K562 (cell line): ENCODE measurements around the gene KCNQ2. TPM values are rescaled to one million over a fixed set of nuclear protein-coding genes. Genes with fewer than 3 reads are reported as not detected.

ENCODE experiments used
- CEBPG ChIP-seq, 3 experiments: fragments of 200-800 bp in 1 of 3; sonication (Bioruptor generic) in 1 of 3; sonication (generic) in 1 of 3; formaldehyde crosslinking in 1 of 3; IDR thresholded peaks in 2 of 3; conservative IDR thresholded peaks in 1 of 3; 2 replicates each; pipeline versions ENCODE4 v1.6.1 to v1.8.0; 2016 to 2022; ENCODE audit warnings: missing compliant biosample characterization in 2 of 3, missing genetic modification characterization in 2 of 3, mild to moderate bottlenecking in 1 of 3, missing genetic modification reagents in 1 of 3
- EP300 ChIP-seq: IDR thresholded peaks from 2 replicates; pipeline ENCODE4 v1.6.1; 2012; ENCODE audit warnings: low read length, improper control_type of control experiment
- HDAC3 ChIP-seq: fragments of 450-650 bp; IDR thresholded peaks from 2 replicates; pipeline ENCODE4 v1.6.1; 2018; ENCODE audit warnings: borderline replicate concordance, mild to moderate bottlenecking, moderate library complexity; ENCODE audit not compliant: partially characterized antibody
- HEY1 ChIP-seq: fragments of 250-450 bp; sonication (Bioruptor Pico); IDR thresholded peaks from 2 replicates; pipeline ENCODE4 v1.5.0; 2020; ENCODE audit warnings: mild to moderate bottlenecking, moderate library complexity, borderline replicate concordance
- NONO ChIP-seq, 2 experiments: fragments of 200-400 bp in 1 of 2; fragments of 450-650 bp in 1 of 2; formaldehyde crosslinking in 1 of 2; IDR thresholded peaks; 2 replicates each; pipeline ENCODE4 v1.6.1; 2017; ENCODE audit warnings: low read depth in 2 of 2, mild to moderate bottlenecking in 2 of 2, moderate library complexity in 2 of 2, low read length in 1 of 2
- RCOR1 ChIP-seq, 2 experiments: IDR thresholded peaks; 2 replicates each; pipeline ENCODE4 v1.6.1; 2012; ENCODE audit warnings: low read depth in 2 of 2, low read length in 2 of 2, borderline replicate concordance in 1 of 2, improper control_type of control experiment in 1 of 2
- YY1 ChIP-seq, 3 experiments: IDR thresholded peaks; 2 replicates each; pipeline ENCODE4 v1.6.1; 2011; ENCODE audit warnings: low read length in 2 of 3, mild to moderate bottlenecking in 2 of 3, moderate library complexity in 2 of 3, borderline replicate concordance in 1 of 3, control low read depth in 1 of 3, low read depth in 1 of 3; ENCODE audit not compliant: insufficient read depth in 3 of 3, insufficient replicate concordance in 2 of 3, control insufficient read depth in 1 of 3, insufficient read length in 1 of 3; ENCODE audit errors: extremely low read depth in 1 of 3
- ZBTB5 ChIP-seq: fragments of 450-650 bp; IDR thresholded peaks from 2 replicates; pipeline ENCODE4 v1.6.1; 2017; ENCODE audit warnings: antibody characterized with exemption
- ZNF589 ChIP-seq: fragments of 200-800 bp; sonication (Bioruptor generic); IDR thresholded peaks from 2 replicates; pipeline ENCODE4 v1.6.1; 2016; ENCODE audit warnings: low read depth, missing genetic modification characterization, missing compliant biosample characterization
- ZNF740 ChIP-seq, 3 experiments: fragments of 200-800 bp in 1 of 3; sonication (Bioruptor generic) in 1 of 3; sonication (generic) in 1 of 3; formaldehyde crosslinking in 1 of 3; IDR thresholded peaks; 2 replicates each; pipeline versions ENCODE4 v1.6.1 to v1.8.0; 2016 to 2022; ENCODE audit warnings: mild to moderate bottlenecking in 2 of 3, missing compliant biosample characterization in 2 of 3, missing genetic modification characterization in 2 of 3, missing genetic modification reagents in 1 of 3
- polyA plus RNA-seq, 8 experiments: library from polyadenylated mRNA; depleted of rRNA in 4 of 8; stranded (reverse) in 5 of 8; unstranded in 3 of 8; fragments of >200 nt; fragmentation: Nextera tagmentation in 2 of 8; fragmentation: Illumina TruSeq in 1 of 8; extraction: Ambion mirVana in 2 of 8; extraction: Trizol in 1 of 8; gene quantifications; 2 replicates each; pipeline versions ENCODE4 v1.2.1 to v1.2.3, GENCODE V29; 2011 to 2014; ENCODE audit warnings: inconsistent platforms in 1 of 8, missing spikeins in 1 of 8
- total RNA-seq, 7 experiments: library from RNA; depleted of rRNA in 6 of 7; stranded (reverse); fragments of >200 nt in 6 of 7; fragmentation: Illumina TruSeq in 2 of 7; extraction: Trizol in 2 of 7; gene quantifications; 2 replicates each; pipeline versions ENCODE4 v1.2.1 to v1.2.3, GENCODE V29; 2011 to 2021; ENCODE audit warnings: low replicate concordance in 1 of 7
- TF ChIP-seq, protein P1 (sequence below): sonication (generic); formaldehyde crosslinking; IDR thresholded peaks from 2 replicates; pipeline ENCODE4 v1.8.1; 2023; ENCODE audit warnings: mild to moderate bottlenecking, missing genetic modification reagents, moderate library complexity
- TF ChIP-seq, protein P2 (sequence below): fragments of 250-450 bp; sonication (Bioruptor Pico); IDR thresholded peaks from 2 replicates; pipeline ENCODE4 v1.8.0; 2021; ENCODE audit warnings: borderline replicate concordance, mild to moderate bottlenecking, moderate library complexity; ENCODE audit not compliant: poor library complexity, severe bottlenecking
- TF ChIP-seq, protein P3 (sequence below): sonication (generic); formaldehyde crosslinking; IDR thresholded peaks from 2 replicates; pipeline ENCODE4 v1.8.0; 2022; ENCODE audit warnings: missing genetic modification reagents, mild to moderate bottlenecking, moderate library complexity, borderline replicate concordance

The KCNQ2 gene
- total and polyA plus RNA-seq, 9 of the 15 experiments (the other 6 are each of a cell fraction or from before 2014, with no cell fraction given), result 0.13 to 0.16 TPM; not detected in 7

GRCh38 chr20:63401384-63402110, 70.9 kb downstream of the KCNQ2 start (continued):
- TF ChIP-seq, protein P1, sequence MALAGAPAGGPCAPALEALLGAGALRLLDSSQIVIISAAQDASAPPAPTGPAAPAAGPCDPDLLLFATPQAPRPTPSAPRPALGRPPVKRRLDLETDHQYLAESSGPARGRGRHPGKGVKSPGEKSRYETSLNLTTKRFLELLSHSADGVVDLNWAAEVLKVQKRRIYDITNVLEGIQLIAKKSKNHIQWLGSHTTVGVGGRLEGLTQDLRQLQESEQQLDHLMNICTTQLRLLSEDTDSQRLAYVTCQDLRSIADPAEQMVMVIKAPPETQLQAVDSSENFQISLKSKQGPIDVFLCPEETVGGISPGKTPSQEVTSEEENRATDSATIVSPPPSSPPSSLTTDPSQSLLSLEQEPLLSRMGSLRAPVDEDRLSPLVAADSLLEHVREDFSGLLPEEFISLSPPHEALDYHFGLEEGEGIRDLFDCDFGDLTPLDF (CRISPR knock-in tag), result no peak
- TF ChIP-seq, protein P2, sequence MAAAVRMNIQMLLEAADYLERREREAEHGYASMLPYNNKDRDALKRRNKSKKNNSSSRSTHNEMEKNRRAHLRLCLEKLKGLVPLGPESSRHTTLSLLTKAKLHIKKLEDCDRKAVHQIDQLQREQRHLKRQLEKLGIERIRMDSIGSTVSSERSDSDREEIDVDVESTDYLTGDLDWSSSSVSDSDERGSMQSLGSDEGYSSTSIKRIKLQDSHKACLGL (CRISPR knock-in tag), result no peak
- TF ChIP-seq ZNF740 (CRISPR knock-in tag; IDR thresholded peaks at IDR 0.05) (no peak), ZNF740 (tag; IDR thresholded peaks at IDR 0.05) (no peak), HEY1 (CRISPR knock-in tag) (no peak), YY1 (IDR thresholded peaks at IDR 0.05; ENCODE audit: borderline replicate concordance in 1 of 3, control insufficient read depth in 1 of 3, extremely low read depth in 1 of 3, insufficient read depth in 3 of 3, insufficient read length in 1 of 3, insufficient replicate concordance in 2 of 3, low read depth in 1 of 3, low read length in 2 of 3) (no peak), ZBTB5 (no peak), CEBPG (CRISPR knock-in tag; IDR thresholded peaks at IDR 0.05) (no peak), CEBPG (tag; conservative IDR thresholded peaks at IDR 0.05 in 1 of 2, IDR thresholded peaks at IDR 0.05 in 1 of 2) (no peak), EP300 (no peak), HDAC3 (no peak), RCOR1 (IDR thresholded peaks at IDR 0.05; ENCODE audit: borderline replicate concordance in 1 of 2, low read depth in 2 of 2, low read length in 2 of 2) (no peak), NONO (IDR thresholded peaks at IDR 0.05; ENCODE audit: low read depth in 2 of 2, low read length in 1 of 2) (no peak), ZNF589 (no peak)
- TF ChIP-seq, protein P3, sequence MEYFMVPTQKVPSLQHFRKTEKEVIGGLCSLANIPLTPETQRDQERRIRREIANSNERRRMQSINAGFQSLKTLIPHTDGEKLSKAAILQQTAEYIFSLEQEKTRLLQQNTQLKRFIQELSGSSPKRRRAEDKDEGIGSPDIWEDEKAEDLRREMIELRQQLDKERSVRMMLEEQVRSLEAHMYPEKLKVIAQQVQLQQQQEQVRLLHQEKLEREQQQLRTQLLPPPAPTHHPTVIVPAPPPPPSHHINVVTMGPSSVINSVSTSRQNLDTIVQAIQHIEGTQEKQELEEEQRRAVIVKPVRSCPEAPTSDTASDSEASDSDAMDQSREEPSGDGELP (CRISPR knock-in tag), result no peak
